SKM-1 treated with dmso at 0.1 percent for 144 hours (cell line): Measurements from ENCODE around the gene CDH10.

Experiments used
- DNase-seq: peaks from one replicate; lab custom pipeline; 2025; ENCODE audit not compliant: unreplicated experiment; lab: John Stamatoyannopoulos, UW

The CDH10 gene

DNA sequence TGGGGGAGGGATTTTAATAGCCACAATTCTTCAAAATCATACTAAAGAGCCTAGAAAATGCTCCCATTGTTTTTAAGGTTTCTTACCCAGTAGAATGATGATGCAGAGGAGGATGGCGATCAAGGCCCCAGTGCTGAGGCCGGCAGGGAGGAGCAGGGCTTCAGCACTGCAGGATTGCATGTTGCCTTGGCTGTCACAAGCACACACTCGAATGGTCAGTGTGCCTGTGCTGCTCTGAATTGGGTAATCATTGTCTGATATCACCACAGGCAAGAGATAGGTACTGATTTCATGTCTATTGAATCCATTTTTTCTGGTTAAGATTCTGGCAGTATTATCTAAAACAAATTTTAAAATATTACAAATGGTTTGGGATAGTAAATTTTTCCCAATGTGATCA lies 153.3 kb downstream of the CDH10 start:
- DNase-seq = no peak

DNA sequence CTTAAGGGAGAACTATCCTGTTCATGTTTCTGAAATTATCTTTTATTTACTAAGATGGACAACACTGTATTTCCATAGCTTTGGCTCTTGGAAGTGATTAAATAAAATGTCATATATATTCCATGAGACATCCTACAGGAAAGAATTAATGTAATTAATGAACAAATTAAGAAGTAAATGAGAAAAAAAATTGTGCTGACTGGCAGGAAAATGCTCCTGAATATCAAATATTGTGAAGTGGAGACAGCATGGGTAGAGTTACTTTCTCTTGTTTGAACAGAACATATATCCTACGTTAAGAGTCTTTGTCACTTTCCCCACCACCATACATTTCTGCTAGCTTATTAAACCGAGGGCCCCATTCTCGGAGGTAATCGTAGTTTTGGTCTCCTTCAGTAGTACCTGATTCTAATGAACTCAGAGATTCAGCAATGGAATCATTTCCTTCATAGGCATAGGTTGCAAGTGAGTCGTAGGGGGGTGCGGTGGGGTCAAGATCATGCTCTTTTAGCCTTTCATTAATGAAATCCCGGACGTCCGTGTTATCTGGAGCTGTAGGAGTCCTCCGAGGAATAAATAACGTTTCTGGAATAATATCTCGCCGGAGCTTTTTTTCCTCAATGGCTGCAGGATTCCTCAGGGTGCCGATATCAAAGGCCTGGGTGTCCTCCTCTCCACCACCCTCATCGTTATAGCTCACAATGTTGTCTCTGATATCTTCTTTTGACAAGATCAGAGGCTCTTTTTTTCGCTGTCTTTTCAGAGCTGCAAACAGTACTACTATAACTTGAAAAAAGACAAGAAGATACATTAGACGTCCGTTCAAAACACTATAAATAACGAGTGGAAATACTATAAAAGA lies 157.2 kb downstream of the CDH10 start:
- no peak for DNase-seq

- no peak for DNase-seq
Measured at GRCh38 chr5:24480952-24481351, 163.8 kb downstream of the CDH10 start.

DNA sequence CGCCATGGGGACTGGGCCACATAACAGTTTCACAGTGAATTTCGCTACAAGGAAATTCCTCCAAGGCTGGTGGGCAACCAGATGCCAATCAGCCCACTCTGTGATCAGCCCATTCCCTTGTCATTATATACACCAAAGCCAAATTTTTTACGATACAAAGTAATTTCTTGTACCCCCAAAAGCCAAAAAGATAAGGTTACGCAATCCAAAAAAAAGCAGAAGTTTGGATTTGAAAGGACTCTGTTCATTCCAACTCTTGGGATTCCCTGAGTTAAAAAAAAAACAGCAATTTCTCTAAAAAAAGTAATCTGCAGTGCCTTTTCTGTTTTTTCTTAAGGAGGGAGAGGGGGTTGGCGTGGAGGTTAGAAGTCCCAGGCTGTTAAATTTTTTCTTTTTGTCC lies 166.8 kb downstream of the CDH10 start:
- DNase-seq = no peak

DNA sequence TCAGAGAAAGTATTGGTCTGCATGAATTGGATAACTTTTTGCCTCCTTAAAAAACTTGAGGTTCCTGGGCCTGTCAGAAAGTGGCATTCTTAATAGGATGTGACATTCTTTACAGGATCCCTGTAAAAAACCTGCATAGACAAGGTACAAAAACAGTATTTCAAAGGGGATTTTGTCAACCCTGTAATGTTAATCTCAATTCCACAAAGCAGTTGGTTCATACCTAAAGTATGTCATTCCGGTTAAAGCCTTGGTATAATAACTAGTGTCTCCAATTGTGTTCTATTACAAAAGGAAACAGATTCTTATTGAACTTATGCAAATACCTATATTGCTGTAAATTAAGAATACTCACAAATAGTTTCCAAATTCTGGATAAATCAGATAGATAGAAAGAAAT lies 169.7 kb downstream of the CDH10 start:
- DNase-seq = no peak

- DNase-seq = no peak
Measured at GRCh38 chr5:24474685-24475084, 170.1 kb downstream of the CDH10 start.

- DNase-seq = no peak
Measured at GRCh38 chr5:24472518-24472917, 172.3 kb downstream of the CDH10 start.

GRCh38 chr5:24444414-24444813 lies 200.4 kb downstream of the CDH10 start:
- DNase-seq = no peak

DNA sequence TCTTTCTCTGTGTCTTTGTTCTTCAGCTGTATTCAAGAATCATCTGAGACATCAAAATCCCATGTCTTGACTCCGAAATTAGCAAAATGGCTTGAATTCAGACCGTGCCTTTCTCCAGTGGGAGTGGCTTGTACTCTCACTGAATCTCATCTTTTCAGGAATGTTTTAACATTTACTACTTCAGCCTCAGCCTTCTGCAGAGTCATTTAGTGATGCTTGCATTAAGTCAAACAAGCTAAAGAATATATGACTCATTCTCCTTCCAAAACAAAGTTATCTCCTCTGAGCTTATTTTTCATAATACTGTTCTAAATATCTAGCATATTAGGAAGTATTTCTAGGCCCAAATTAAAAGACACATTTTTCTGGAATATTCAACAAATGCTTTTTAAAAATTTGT lies 205.3 kb downstream of the CDH10 start:
- DNase-seq = no peak
